Duodenal mucosa (tissue), 2 donors: ENCODE results near the gene SEC61A2.

ENCODE experiments used
- H3K27ac ChIP-seq: one replicate; pipeline ENCODE4 v1.7.0; 2013; ENCODE audit warnings: low read depth, low read length
- H3K27me3 ChIP-seq, 2 donors: one replicate each; pipeline ENCODE4 v1.7.0; 2013; ENCODE audit warnings: low read length in 2 of 2, control low read depth in 1 of 2; ENCODE audit not compliant: insufficient read depth in 2 of 2, control insufficient read depth in 1 of 2
- H3K36me3 ChIP-seq, 2 donors: one replicate each; pipeline ENCODE4 v1.7.0; 2013; ENCODE audit warnings: low read length in 2 of 2, control low read depth in 1 of 2; ENCODE audit not compliant: insufficient read depth in 2 of 2, control insufficient read depth in 1 of 2
- H3K4me1 ChIP-seq, 2 donors: one replicate each; pipeline ENCODE4 v1.7.0; 2013; ENCODE audit warnings: low read length in 2 of 2, control low read depth in 1 of 2; ENCODE audit not compliant: insufficient read depth in 2 of 2, control insufficient read depth in 1 of 2
- H3K4me3 ChIP-seq, 2 donors: one replicate each; pipeline ENCODE4 v1.7.0; 2013; ENCODE audit warnings: low read length in 2 of 2, low read depth in 1 of 2
- H3K9ac ChIP-seq, 2 donors: one replicate each; pipeline ENCODE4 v1.7.0; 2013; ENCODE audit warnings: low read length in 2 of 2, low read depth in 1 of 2
- H3K9me3 ChIP-seq, 2 donors: one replicate each; pipeline ENCODE4 v1.7.0; 2013; ENCODE audit warnings: low read length in 2 of 2, control low read depth in 1 of 2; ENCODE audit not compliant: control insufficient read depth in 1 of 2

The SEC61A2 gene

GRCh38 chr10:12109286-12109685 lies 20.2 kb upstream of the SEC61A2 start:
- Histone ChIP-seq H3K9ac (no peak overlapping the region), H3K27ac (no peak overlapping the region), H3K27me3 (no peaks in the 10 kb centered on the region), H3K9me3 (no peaks in the 10 kb centered on the region), H3K4me3 (no peak overlapping the region), H3K4me1 (no peaks in the 10 kb centered on the region), H3K36me3 (peaks cover 8 to 43% of the 10 kb centered on the region in 2 donors)

- no peaks in the 10 kb centered on the region for H3K27me3 ChIP-seq
- H3K4me1 ChIP-seq = no peaks in the 10 kb centered on the region
- H3K4me3 ChIP-seq = no peak overlapping the region
- H3K36me3 ChIP-seq = peaks cover 5 to 36% of the 10 kb centered on the region in 2 donors
- no peaks in the 10 kb centered on the region for H3K9me3 ChIP-seq
- no peak overlapping the region for H3K27ac ChIP-seq
- no peak overlapping the region for H3K9ac ChIP-seq
Observed at GRCh38 chr10:12111528-12111927, 17.9 kb upstream of the SEC61A2 start.

- H3K9me3 ChIP-seq = no peaks in the 10 kb centered on the region
- peaks cover 0 to 36% of the 10 kb centered on the region in 2 donors for H3K36me3 ChIP-seq
- H3K27ac ChIP-seq = no peak overlapping the region
Observed at GRCh38 chr10:12113627-12114026, 15.8 kb upstream of the SEC61A2 start.

GRCh38 chr10:12121673-12122072 lies 7.8 kb upstream of the SEC61A2 start:
- H3K9ac ChIP-seq = no peak overlapping the region
- H3K9me3 ChIP-seq = no peaks in the 10 kb centered on the region
- peaks cover 0 to 20% of the 10 kb centered on the region in 2 donors for H3K36me3 ChIP-seq
- H3K4me3 ChIP-seq = no peak overlapping the region
- H3K27ac ChIP-seq = no peak overlapping the region
- H3K27me3 ChIP-seq = no peaks in the 10 kb centered on the region
- H3K4me1 ChIP-seq = no peaks in the 10 kb centered on the region

More at GRCh38 chr10:12113627-12114026, 15.8 kb upstream of the SEC61A2 start:
- Histone ChIP-seq H3K4me3 (no peak overlapping the region), H3K4me1 (no peaks in the 10 kb centered on the region), H3K9ac (no peak overlapping the region), H3K27me3 (no peaks in the 10 kb centered on the region)

GRCh38 chr10:12130237-12130872 lies 878 bp downstream of the SEC61A2 start:
- H3K4me3 ChIP-seq = peak overlapping the region; percentile 77 to 83
- H3K4me1 ChIP-seq = peaks cover 4 to 5% of the 10 kb centered on the region in 2 donors
- H3K27ac ChIP-seq = no peak overlapping the region
- no peaks in the 10 kb centered on the region for H3K9me3 ChIP-seq
- peaks cover 0 to 3% of the 10 kb centered on the region in 2 donors for H3K36me3 ChIP-seq
- peak overlapping the region; percentile 60 to 77 for H3K9ac ChIP-seq
- no peaks in the 10 kb centered on the region for H3K27me3 ChIP-seq

DNA sequence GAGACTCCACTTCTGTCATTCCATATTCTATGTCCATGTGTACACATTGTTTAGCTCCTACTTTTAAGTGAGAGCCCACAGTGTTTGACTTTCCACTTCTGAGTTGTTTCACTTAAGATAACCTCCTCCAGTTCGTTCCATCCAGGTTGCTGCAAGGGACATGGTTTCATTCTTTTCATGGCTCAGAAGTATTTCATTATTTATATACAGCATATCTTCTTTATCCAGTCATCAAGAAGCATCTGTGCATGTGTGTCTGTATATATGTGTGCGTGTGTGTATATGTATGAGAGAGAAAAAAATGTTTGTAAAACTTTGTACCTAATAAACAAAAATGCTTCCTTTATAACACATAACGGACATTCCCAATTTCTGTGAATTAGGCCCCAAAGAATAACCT lies 6.2 kb downstream of the SEC61A2 start:
- H3K27me3 ChIP-seq = no peaks in the 10 kb centered on the region
- H3K36me3 ChIP-seq = peaks cover 6 to 14% of the 10 kb centered on the region in 2 donors
- no peak overlapping the region for H3K27ac ChIP-seq
- H3K9me3 ChIP-seq = no peaks in the 10 kb centered on the region
- no peak overlapping the region for H3K4me3 ChIP-seq
- H3K9ac ChIP-seq = no peak overlapping the region
- H3K4me1 ChIP-seq = no peaks in the 10 kb centered on the region

DNA sequence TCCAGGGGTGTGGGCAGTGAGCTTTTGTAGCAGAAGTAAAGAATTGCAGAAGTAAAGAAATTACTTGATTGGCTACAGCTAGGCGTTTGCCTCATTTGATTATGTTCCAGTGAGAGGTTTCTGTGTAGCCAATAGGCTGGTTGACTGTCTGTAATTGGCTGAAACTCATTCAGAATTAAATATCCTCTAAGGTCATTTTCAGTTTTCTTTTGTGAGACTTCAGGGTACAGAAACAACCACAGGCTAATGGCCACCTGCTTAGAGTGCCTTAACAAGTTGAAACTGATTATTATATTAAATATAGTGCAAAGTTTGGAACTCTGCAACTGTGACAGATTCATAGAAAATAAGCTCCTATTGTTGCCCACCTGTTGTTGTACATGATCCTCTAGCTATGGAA lies 10.6 kb downstream of the SEC61A2 start:
- no peaks in the 10 kb centered on the region for H3K27me3 ChIP-seq
- no peak overlapping the region for H3K4me3 ChIP-seq
- H3K27ac ChIP-seq = no peak overlapping the region
- peaks cover 15 to 30% of the 10 kb centered on the region in 2 donors for H3K36me3 ChIP-seq
- no peak overlapping the region for H3K9ac ChIP-seq
- no peaks in the 10 kb centered on the region for H3K4me1 ChIP-seq
- no peaks in the 10 kb centered on the region for H3K9me3 ChIP-seq

GRCh38 chr10:12144538-12144937 lies 15.1 kb downstream of the SEC61A2 start:
- Histone ChIP-seq H3K36me3 (peaks cover 9 to 20% of the 10 kb centered on the region in 2 donors), H3K9ac (no peak overlapping the region), H3K4me1 (no peaks in the 10 kb centered on the region)

GRCh38 chr10:12150163-12150562 lies 20.7 kb downstream of the SEC61A2 start:
- Histone ChIP-seq H3K4me3 (no peak overlapping the region), H3K36me3 (peaks cover 5 to 9% of the 10 kb centered on the region in 2 donors), H3K9me3 (no peaks in the 10 kb centered on the region), H3K27me3 (no peaks in the 10 kb centered on the region), H3K9ac (no peak overlapping the region), H3K4me1 (no peaks in the 10 kb centered on the region), H3K27ac (no peak overlapping the region)

More at GRCh38 chr10:12144538-12144937, 15.1 kb downstream of the SEC61A2 start:
- Histone ChIP-seq H3K27me3 (no peaks in the 10 kb centered on the region), H3K27ac (no peak overlapping the region), H3K4me3 (no peak overlapping the region), H3K9me3 (no peaks in the 10 kb centered on the region)

GRCh38 chr10:12154516-12154915 lies 25.0 kb downstream of the SEC61A2 start:
- Histone ChIP-seq H3K36me3 (peaks cover 9 to 22% of the 10 kb centered on the region in 2 donors), H3K27me3 (no peaks in the 10 kb centered on the region), H3K27ac (no peak overlapping the region), H3K9ac (no peak overlapping the region), H3K4me3 (no peak overlapping the region), H3K9me3 (no peaks in the 10 kb centered on the region), H3K4me1 (no peaks in the 10 kb centered on the region)
